Calu3 (cell line): Measurements from ENCODE around the gene ZNF23. TPM values are rescaled to one million over a fixed set of nuclear protein-coding genes. Genes with fewer than 3 reads are reported as not detected.

Experiments
- BruUV-seq: library from RNA; stranded (reverse); fragments of 400-500 nt; replicated peaks from 2 replicates; lab custom pipeline; 2021; lab: Mats Ljungman, UMichigan
- CTCF ChIA-PET: fragments of 300-600 bp; sonication (Branson Sonifier 250); formaldehyde crosslinking; loops from one replicate; lab custom pipeline; 2022; ENCODE audit warnings: antibody characterized with exemption; lab: Charles Lee
- DNase-seq: peaks from one replicate; pipeline ENCODE4 v3.0.0; 2022
- H3K27ac Mint-ChIP-seq: one replicate; pipeline ENCODE4 v1.8.0; 2022; ENCODE audit warnings: mixed read lengths; ENCODE audit not compliant: unreplicated experiment
- H3K27me3 Mint-ChIP-seq: one replicate; pipeline ENCODE4 v1.8.0; 2022; ENCODE audit warnings: mixed read lengths; ENCODE audit not compliant: unreplicated experiment
- H3K36me3 Mint-ChIP-seq: one replicate; pipeline ENCODE4 v1.8.0; 2022; ENCODE audit warnings: mild to moderate bottlenecking, moderate library complexity, mixed read lengths; ENCODE audit not compliant: insufficient read depth, unreplicated experiment
- H3K4me1 Mint-ChIP-seq: one replicate; pipeline ENCODE4 v1.8.0; 2022; ENCODE audit warnings: mild to moderate bottlenecking, low read depth, mixed read lengths; ENCODE audit not compliant: unreplicated experiment
- H3K4me3 Mint-ChIP-seq: one replicate; pipeline ENCODE4 v1.8.0; 2022; ENCODE audit warnings: mild to moderate bottlenecking, low read depth, moderate library complexity, mixed read lengths; ENCODE audit not compliant: unreplicated experiment
- H3K9me3 Mint-ChIP-seq: one replicate; pipeline ENCODE4 v1.8.0; 2022; ENCODE audit warnings: low read depth, mixed read lengths; ENCODE audit not compliant: unreplicated experiment
- CTCF ChIP-seq: fragments of 200-600 bp; IDR thresholded peaks from one replicate; pipeline ENCODE4 v1.8.0; 2022; ENCODE audit warnings: antibody characterized with exemption; ENCODE audit not compliant: unreplicated experiment
- intact Hi-C: fragments of 100-400 bp; cut with micrococcal nuclease; formaldehyde crosslinking; loops from one replicate; pipeline ENCODE4 v1.10.0; 2022; ENCODE audit not compliant: unreplicated experiment
- total RNA-seq: library from RNA; stranded (reverse); gene quantifications from 2 replicates; pipeline ENCODE4 v1.2.3, GENCODE V29; 2022

ZNF23 gene
- total RNA-seq, 1 experiment from 2014 or later = 13.3 TPM

GRCh38 chr16:71408536-71408935, 53.5 kb downstream of the ZNF23 start:
- H3K9me3 Mint-ChIP-seq = no peaks in the 10 kb centered on the region
- DNase-seq = no peak
- intact Hi-C loops = no loop called here
- TF ChIP-seq CTCF = no peak
- H3K36me3 Mint-ChIP-seq = no peaks in the 10 kb centered on the region
- H3K27ac Mint-ChIP-seq = no peak overlapping the region
- no peaks in the 10 kb centered on the region for H3K4me1 Mint-ChIP-seq
- CTCF ChIA-PET = interaction anchor here (0.5 kb wide), 1 partner anchor 20 kb away, joined by 3 read pairs; no protein-coding TSS in a partner anchor
- no TSS peak for BruUV-seq
- H3K4me3 Mint-ChIP-seq = no peak overlapping the region
- H3K27me3 Mint-ChIP-seq = peaks cover 61% of the 10 kb centered on the region

- intact Hi-C loops = no loop called here
- no peak for TF ChIP-seq CTCF
- Mint-ChIP-seq H3K36me3 (no peaks in the 10 kb centered on the region), H3K9me3 (no peaks in the 10 kb centered on the region), H3K4me1 (no peaks in the 10 kb centered on the region), H3K27ac (no peak overlapping the region), H3K4me3 (no peak overlapping the region), H3K27me3 (peaks cover 61% of the 10 kb centered on the region)
- DNase-seq = no peak
- no TSS peak for BruUV-seq
- CTCF ChIA-PET = no interaction called here
These were observed 54.3 kb downstream of the ZNF23 start for GRCh38 chr16:71407731-71408130.

GRCh38 chr16:71406724-71407123, 55.3 kb downstream of the ZNF23 start:
- intact Hi-C loops = no loop called here
- H3K27me3 Mint-ChIP-seq = peaks cover 60% of the 10 kb centered on the region
- DNase-seq = no peak
- no peak for TF ChIP-seq CTCF
- no peaks in the 10 kb centered on the region for H3K9me3 Mint-ChIP-seq
- no TSS peak for BruUV-seq
- H3K27ac Mint-ChIP-seq = no peak overlapping the region
- no peaks in the 10 kb centered on the region for H3K36me3 Mint-ChIP-seq
- H3K4me1 Mint-ChIP-seq = no peaks in the 10 kb centered on the region
- no peak overlapping the region for H3K4me3 Mint-ChIP-seq
- CTCF ChIA-PET = interaction anchor here (0.7 to 1.7 kb wide), 2 partner anchors 40 to 205 kb away, joined by 3 read pairs; no protein-coding TSS in a partner anchor

- no peak overlapping the region for H3K27ac Mint-ChIP-seq
- TF ChIP-seq CTCF = no peak
- no TSS peak for BruUV-seq
- intact Hi-C loops = no loop called here
- H3K9me3 Mint-ChIP-seq = no peaks in the 10 kb centered on the region
- DNase-seq = no peak
- CTCF ChIA-PET = interaction anchor here (0.7 to 1.7 kb wide), 2 partner anchors 40 to 205 kb away, joined by 3 read pairs; no protein-coding TSS in a partner anchor
- H3K27me3 Mint-ChIP-seq = peaks cover 56% of the 10 kb centered on the region
- H3K4me3 Mint-ChIP-seq = no peak overlapping the region
- H3K36me3 Mint-ChIP-seq = no peaks in the 10 kb centered on the region
- no peaks in the 10 kb centered on the region for H3K4me1 Mint-ChIP-seq
These were observed 55.7 kb downstream of the ZNF23 start for GRCh38 chr16:71406316-71406715.
